NCI-H187 treated with DMSO at 0.1 percent for 48 hours (cell line): Measurements from ENCODE around the gene CDADC1.
A peak's percentile ranks its signal among the peaks of the same experiment; 100 is the strongest.

Experiments
- DNase-seq: peaks from one replicate; lab custom pipeline; 2025; lab: John Stamatoyannopoulos, UW

The CDADC1 gene

DNA sequence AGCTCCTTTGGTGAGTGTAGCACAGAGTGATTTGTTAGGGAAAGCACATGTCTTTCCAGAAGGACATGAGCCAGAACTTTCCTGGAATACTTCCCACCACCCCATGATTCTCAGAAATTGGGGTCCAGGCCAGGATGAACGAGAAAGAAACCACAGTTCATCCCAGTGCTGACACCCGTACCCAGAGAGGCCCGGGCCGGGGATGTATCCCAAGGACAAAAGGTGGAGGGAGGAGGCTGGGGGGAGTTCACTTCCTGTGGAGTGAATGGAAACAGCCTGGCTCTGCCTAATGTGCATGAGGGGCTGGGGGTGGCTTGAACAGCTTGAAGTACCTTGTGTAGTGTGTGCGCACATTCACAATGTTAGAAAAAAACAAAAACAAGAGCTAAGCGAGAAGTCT, 47.5 kb downstream of the CDADC1 start:
- DNase-seq: no peak

GRCh38 chr13:49296659-49297058, 48.9 kb downstream of the CDADC1 start:
- DNase-seq: no peak

- DNase-seq: no peak
Observed at GRCh38 chr13:49297338-49297737, 49.6 kb downstream of the CDADC1 start.

GRCh38 chr13:49298416-49298815, 50.7 kb downstream of the CDADC1 start:
- DNase-seq: no peak

DNA sequence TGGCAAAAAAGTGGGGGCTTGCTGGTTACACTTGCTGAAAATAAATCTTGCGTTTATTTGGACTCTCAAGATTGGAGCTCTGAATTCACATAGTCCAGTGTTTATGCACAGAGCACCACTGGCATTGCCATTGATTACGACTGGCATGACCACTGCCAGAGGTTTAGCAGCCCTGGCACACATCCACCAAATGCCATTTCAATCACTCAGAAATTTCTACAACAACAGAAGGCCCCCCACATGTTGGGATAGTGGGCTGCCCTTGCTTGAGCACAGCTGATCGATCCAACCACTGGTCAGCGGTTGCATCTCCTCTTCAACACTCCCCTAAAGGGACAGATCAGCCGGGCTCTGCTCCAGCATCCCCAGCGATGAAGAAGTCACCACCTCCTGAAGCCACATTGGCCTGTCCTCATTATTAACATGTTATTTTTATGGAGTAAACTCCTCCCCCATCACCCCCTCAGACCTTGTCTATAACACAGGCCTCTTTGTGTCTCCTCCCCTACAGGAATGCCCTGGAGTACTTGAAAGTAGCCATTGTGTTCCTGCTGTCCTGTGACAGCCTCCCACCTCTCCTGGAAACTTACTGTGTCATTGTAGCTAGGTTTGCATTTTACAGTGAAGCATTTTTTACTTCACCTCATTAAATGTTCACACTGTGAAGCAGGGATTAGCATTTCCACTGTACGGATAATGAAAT, 51.3 kb downstream of the CDADC1 start:
- DNase-seq: no peak

DNA sequence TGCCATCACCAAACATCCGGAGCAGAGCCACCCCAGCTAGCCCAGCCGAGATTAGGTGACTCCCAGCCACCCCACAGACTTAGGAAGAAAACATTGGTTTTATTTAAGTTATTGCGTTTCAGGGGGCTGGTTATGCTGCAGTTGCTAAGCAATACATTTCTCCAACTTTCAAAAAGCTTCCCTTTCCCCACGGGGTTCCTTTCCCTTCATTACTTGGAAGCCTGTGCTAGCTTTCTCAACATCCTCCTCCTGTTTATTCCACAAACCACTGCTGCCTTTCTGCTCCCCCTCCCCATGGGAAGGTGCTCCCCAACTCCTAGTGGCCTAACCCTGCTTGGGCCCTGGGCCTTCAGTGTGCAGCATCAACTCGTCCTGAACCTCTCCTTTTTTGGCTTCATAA, 52.6 kb downstream of the CDADC1 start:
- no peak for DNase-seq

DNA sequence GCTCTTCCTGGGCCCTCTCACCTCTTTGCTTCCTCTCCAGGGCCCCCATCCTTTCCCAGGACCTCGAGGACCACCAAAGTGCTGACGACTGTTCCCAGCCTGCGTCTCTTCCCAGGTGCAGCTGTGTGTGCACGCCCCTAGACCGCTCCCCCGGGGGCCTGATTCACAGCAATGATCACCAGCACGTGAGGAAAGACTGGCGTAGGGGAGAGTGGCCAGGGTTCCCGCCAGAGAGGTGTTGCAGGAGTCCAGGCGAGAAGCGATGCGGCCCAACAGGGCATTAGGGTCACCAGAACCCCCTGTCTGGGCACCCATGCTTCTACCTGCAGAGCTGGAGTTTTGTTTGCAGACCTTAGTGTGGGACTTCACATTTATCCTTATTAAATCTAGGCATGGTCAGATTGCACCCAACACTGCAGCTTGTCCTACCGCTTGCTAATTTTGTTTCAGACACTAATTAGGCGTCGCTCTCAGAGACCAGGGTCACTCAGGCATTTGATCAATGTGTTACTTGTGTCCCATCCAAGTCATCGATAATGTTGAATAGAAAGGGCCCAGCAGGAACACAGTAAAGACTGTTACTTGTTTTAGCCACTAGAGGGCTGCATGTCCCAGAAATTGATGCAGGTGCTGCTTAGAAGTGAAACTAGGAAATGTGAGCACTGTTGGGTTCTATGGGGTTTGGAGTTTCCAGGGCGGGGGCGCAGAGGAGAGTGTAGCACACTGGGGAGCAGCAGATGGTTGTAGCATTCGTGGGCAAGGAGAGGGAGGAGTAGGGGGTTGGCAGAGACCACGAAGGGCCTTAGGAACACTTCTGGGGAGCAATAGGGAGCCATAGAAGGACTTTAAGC, 53.2 kb downstream of the CDADC1 start:
- DNase-seq: no peak

DNA sequence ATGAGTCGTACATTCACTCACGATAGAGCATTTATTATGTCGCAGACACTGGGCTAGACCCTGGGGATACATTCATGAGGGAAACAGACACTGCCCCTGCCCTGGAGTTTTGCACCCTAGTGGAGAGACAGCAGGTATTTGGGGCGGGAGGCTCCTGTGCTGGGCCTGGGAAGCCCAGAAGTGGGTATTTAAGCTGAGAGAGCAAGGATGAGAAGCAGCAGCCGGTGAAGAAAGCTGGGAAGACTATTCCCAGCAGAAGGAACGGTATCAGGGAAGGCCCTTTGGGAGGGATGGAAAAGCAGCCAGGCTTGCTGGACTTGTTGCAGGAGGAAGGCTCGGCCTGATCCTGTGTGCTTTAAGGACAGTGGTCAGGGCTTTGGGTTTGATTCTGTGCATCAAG, 54.5 kb downstream of the CDADC1 start:
- DNase-seq: no peak

GRCh38 chr13:49302817-49303216, 55.1 kb downstream of the CDADC1 start:
- no peak for DNase-seq

DNA sequence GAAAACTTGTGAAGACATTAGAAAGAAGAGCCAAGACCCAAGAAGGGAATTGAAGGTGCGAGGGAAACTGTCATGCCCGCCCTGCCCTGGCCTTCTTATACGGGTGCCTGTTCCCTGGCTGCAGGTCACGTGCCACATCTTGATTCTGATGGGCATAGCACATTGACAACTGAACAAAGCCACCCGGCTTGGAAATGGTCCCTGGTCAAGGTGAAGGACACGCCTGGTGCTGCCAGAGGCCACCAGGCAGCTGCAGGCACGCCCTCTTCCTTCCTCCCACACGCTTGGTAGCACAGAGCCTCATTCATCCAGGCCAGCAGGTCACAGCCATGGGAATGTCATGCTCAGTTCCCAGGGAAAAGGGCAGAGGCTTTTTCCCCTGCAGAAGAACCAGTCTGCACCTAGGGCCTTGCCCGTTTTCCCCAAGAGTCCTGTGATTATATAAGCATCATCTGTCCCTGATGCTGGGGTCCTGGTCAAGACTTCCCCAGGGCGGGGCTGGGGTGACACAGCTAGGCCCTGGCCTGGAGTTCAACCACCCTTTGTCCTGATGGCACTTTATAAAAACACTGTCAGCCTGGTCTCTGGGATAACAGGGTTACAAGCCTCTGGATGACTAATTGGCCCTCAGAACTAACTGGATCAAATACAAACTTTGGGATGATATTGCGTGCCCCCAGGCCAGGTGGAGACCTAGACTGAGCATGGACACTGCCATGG, 56.0 kb downstream of the CDADC1 start:
- no peak for DNase-seq

DNA sequence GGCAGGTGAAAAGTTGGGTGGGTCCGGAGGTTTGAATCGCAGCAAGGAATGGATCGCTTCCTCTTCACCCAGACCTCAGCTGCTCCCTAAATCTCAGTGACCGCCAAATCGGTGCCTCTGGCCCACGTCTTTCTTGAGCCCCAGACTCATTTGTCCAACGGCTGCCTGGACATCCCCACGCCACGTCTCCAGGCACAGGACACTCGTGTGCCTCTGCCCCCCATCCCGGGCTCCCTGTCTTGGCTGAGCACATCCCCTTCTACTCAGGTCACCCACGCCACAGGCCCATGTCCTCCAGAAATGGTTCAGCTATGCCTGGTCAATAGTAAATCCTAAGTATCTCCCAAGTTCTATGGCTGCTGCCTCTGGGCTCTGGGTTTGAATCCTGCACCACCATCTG, 56.6 kb downstream of the CDADC1 start:
- no peak for DNase-seq

- DNase-seq: peak; percentile 14
Observed at GRCh38 chr13:49304763-49305700, 57.3 kb downstream of the CDADC1 start.

- DNase-seq: no peak
Observed at GRCh38 chr13:49305792-49306425, 58.2 kb downstream of the CDADC1 start.

DNA sequence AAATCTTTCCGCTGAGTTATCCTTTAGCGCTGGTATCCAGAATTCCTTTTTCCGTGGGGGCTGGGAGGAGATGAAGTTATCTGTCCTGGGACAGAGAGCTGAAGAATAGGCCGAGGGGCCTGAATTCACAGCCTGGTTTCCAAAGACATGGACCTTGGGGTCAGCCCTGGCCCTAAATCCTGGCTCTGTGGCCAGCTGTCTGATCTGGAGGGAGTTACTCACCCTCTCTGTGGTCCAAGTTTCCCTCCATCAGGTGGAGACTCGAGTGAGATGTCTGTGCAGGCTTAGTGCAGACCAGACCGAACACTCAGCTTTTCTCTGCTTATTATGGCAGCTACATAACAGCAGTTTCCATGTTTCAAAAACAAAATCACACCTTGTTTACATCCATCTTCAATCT, 59.6 kb downstream of the CDADC1 start:
- no peak for DNase-seq

DNA sequence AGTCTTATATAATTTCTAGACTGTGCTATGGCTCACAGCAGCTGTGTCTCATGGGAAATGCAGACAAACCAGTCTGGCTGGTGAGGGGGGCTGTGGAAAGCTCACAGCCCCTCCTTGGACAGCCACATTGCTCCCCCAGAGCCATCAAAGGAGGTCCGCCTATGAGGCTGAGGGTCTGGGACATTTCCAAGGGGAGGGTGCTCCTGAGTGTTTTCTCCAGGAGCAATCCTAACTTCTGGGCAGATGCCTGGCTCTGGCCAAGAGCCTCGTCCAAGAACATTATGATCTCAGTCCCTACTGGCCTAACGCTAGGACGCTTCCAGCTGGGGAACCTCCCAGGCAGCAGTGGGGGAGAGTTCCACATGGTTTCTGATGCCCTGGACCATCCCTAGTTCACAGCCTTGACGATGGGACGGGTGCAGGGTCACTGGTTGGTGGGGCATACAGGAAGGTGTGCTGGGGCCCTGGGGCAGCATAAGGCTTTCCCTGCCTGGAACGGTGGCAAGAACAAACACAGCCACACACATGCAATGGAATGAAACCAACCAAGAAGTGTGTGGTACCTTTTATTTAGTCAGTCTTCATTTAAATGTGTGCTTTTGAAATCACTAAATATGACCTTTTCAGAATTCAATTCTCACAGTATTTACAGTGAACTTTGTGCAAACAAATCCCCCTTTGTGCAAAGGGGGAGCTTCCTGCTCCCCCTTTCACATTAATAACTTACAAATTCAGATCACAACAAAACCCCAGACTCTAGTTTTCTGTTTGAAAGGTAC, 60.6 kb downstream of the CDADC1 start:
- no peak for DNase-seq

GRCh38 chr13:49308921-49309408, 61.2 kb downstream of the CDADC1 start:
- no peak for DNase-seq

GRCh38 chr13:49310251-49310650, 62.5 kb downstream of the CDADC1 start:
- no peak for DNase-seq

DNA sequence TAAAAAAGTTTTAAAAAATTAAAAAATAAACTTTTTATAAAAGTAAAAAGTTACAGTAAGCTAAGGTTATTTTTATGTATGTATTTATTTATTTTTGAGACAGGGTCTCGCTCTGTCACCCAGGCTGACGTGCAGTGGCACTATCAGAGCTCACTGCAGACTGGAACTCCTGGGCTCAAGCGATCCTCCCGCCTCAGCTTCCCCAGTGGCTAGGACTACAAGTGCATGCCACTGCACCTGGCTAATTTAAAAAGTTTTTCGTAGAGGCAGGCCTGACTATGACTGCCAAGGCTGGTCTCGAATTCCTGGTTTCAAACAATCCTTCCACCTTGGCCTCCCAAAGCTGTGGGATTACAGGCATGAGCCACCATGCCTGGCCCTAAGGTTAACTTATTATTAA, 64.1 kb downstream of the CDADC1 start:
- DNase-seq: no peak

DNA sequence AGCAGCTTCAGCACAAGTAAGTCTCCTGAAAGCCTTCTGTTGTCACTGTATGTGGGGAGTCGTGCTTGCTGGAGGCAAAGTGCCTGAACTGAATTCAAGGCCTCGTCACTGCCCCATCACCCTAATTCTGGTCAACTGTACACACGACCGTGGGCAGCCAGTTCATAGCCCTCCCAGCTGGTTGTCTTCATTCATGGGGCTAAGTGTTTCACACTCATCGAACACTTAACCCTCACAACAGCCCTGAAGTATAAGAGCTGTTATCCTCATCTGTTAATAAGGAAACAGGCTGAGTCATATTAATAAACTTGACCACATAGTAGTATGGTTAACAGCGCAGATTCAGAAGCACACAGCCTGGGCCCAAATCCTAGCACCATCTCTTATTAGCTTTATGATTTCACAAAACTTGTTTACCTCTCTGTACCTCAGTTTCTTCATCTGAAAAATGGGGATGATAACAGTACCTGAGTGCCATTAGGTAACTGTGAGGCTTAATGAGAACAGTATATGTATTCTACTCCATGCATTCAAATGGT, 66.7 kb downstream of the CDADC1 start:
- no peak for DNase-seq

DNA sequence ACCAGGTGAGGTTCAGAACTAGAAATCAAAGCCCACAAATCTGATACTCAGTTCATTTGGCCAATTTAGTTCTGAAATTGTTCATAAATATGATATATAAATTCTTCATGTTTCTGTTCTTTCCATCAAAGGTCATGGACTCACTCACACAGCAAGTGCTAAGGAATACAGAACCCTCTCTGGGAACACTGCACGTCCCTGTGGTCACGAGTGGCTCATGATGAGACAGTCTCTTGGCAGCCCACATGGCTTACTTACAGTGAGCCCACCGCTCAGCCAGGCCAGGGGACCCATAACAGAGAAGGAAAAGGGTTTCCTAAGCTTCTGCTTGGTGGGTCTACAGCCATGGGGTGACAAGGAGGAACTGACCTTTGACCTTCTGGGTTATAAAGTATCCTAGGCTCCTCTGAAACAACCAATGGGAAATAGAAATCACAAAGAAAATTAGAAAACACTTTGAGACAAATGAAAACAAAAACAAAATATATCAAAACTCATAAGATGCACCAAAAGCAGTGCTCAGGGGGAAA, 67.4 kb downstream of the CDADC1 start:
- DNase-seq: no peak
